Ectodermal cell (in vitro differentiated cells): ENCODE results near the gene CCDC181.
"Not testable (repeated sequence)": the region's sequence is repeated elsewhere in the genome, so short reads cannot be mapped to it uniquely, and the experiment has no call there.

Experiments
- H3K27ac ChIP-seq: 2 replicates; pipeline ENCODE4 v1.7.0; 2013; ENCODE audit warnings: mild to moderate bottlenecking, low read depth, low read length; ENCODE audit not compliant: insufficient read depth, poor library complexity, severe bottlenecking
- H3K27me3 ChIP-seq: 2 replicates; pipeline ENCODE4 v1.7.0; 2013; ENCODE audit warnings: mild to moderate bottlenecking, low read length; ENCODE audit not compliant: insufficient read depth, control insufficient read depth, poor library complexity, severe bottlenecking
- H3K36me3 ChIP-seq: one replicate; pipeline ENCODE4 v1.7.0; 2013; ENCODE audit warnings: low read length; ENCODE audit not compliant: control insufficient read depth, insufficient read depth
- H3K4me1 ChIP-seq: one replicate; pipeline ENCODE4 v1.7.0; 2013; ENCODE audit warnings: low read length; ENCODE audit not compliant: control insufficient read depth, insufficient read depth
- H3K4me3 ChIP-seq: 2 replicates; pipeline ENCODE4 v1.7.0; 2013; ENCODE audit warnings: low read depth, low read length, control low read depth; ENCODE audit not compliant: insufficient read depth
- H3K9me3 ChIP-seq: 2 replicates; pipeline ENCODE4 v1.7.0; 2013; ENCODE audit warnings: mild to moderate bottlenecking, low read length, moderate library complexity; ENCODE audit not compliant: control insufficient read depth
- WGBS, 2 experiments: methylation state at CpG; one replicate each; pipeline ENCODE4 v1.1.7; 2013; ENCODE audit warnings: missing lambda C conversion rate in 2 of 2; 5-methylcytosine and 5-hydroxymethylcytosine counted together

CCDC181 gene

DNA sequence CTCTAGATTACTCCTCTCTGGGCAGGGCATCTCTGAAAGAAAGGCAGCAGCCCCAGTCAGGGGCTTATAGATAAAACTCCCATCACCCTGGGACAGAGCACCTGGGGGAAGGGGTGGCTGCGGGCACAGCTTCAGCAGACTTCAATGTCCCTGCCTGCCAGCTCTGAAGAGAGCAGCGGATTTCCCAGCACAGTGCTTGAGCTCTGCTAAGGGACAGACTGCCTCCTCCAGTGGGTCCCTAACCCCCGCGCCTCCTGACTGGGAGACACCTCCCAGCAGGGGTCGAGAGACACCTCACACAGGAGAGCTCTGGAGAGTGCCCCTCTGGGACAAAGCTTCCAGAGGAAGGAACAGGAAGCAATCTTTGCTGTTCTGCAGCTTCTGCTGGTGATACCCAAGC lies 18.9 kb downstream of the CCDC181 start:
- not testable (repeated sequence) for H3K27me3 ChIP-seq, H3K36me3 ChIP-seq, H3K4me3 ChIP-seq, H3K4me1 ChIP-seq, H3K9me3 ChIP-seq, H3K27ac ChIP-seq
- WGBS, 2 experiments, result 93 to 97% methylated on average over 5 of the region's 5 CpGs

DNA sequence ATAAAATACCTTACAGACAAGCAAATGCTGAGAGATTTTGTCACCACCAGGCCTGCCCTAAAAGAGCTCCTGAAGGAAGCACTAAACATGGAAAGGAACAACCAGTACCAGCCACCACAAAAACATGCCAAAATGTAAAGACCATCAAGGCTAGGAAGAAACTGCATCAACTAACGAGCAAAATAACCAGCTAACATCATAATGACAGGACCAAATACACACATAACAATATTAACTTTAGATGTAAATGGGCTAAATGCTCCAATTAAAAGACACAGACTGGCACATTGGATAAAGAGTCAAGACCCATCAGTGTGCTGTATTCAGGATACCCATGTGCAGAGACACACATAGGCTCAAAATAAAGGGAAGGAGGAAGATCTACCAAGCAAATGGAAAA lies 24.7 kb downstream of the CCDC181 start:
- H3K27ac ChIP-seq, H3K9me3 ChIP-seq, H3K36me3 ChIP-seq, H3K4me1 ChIP-seq, H3K4me3 ChIP-seq, H3K27me3 ChIP-seq: not testable (repeated sequence)
- WGBS, 2 experiments, result no CpG with 5 or more reads among the region's 1 CpG

DNA sequence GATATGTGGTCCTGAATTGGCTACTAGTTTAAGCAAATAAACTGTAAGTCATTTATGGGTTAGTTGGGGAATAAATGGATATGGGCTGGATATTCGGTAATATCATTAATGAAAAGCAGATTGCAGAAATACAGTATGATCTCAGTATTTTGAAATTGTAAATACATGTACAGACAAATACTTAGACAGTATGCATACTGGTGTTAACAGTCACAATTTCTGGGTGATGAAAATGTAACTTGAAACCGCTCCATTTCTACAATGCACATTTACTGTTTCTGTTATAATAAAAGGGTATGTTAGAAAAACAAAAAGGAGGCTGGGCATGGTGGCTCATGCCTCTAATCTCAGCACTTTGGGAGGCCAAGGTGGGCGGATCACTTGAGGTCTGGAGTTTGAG lies 31.3 kb downstream of the CCDC181 start:
- H3K9me3 ChIP-seq, result no peaks in the 10 kb centered on the region
- H3K4me3 ChIP-seq, result no peak overlapping the region
- H3K36me3 ChIP-seq, result peaks cover 4% of the 10 kb centered on the region
- WGBS, 2 experiments, result 81 to 95% methylated on average over 2 of the region's 3 CpGs
- no peaks in the 10 kb centered on the region for H3K4me1 ChIP-seq
- H3K27me3 ChIP-seq, result no peaks in the 10 kb centered on the region
- no peak overlapping the region for H3K27ac ChIP-seq

DNA sequence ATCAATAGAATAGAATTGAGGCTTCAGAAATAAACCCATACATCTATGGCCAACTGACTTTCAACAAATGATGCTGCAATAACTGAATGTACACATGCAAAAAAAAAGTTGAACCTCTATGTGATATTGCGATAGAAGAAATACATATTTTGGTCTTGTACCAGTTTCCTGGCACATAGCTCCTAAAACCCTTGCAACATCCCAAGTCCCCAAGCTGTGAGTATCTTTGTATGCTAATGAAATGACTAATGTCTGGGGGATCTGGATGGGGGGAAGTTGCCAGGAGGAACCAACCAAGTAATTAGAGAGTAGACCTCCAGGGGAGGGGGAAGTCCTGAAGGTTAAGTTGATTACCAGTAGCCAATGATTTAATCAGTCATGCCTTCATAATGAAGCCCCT lies 34.9 kb downstream of the CCDC181 start:
- 100% methylated on average over 1 of the region's 1 CpG for WGBS, 2 experiments
- Histone ChIP-seq H3K4me3 (no peak overlapping the region), H3K36me3 (peaks cover 13% of the 10 kb centered on the region), H3K4me1 (no peaks in the 10 kb centered on the region), H3K9me3 (no peaks in the 10 kb centered on the region), H3K27me3 (no peaks in the 10 kb centered on the region), H3K27ac (no peak overlapping the region)

- no peaks in the 10 kb centered on the region for H3K4me1 ChIP-seq
- no peak overlapping the region for H3K4me3 ChIP-seq
- peaks cover 13% of the 10 kb centered on the region for H3K36me3 ChIP-seq
- H3K9me3 ChIP-seq, result no peaks in the 10 kb centered on the region
- H3K27me3 ChIP-seq, result no peaks in the 10 kb centered on the region
- no peak overlapping the region for H3K27ac ChIP-seq
Measured at GRCh38 chr1:169390303-169390702, 37.0 kb downstream of the CCDC181 start.

- H3K4me3 ChIP-seq, result no peak overlapping the region
- no peaks in the 10 kb centered on the region for H3K4me1 ChIP-seq
- H3K9me3 ChIP-seq, result no peaks in the 10 kb centered on the region
- H3K27ac ChIP-seq, result no peak overlapping the region
- no peaks in the 10 kb centered on the region for H3K27me3 ChIP-seq
- H3K36me3 ChIP-seq, result peaks cover 13% of the 10 kb centered on the region
Measured at GRCh38 chr1:169387399-169387798, 39.9 kb downstream of the CCDC181 start.

DNA sequence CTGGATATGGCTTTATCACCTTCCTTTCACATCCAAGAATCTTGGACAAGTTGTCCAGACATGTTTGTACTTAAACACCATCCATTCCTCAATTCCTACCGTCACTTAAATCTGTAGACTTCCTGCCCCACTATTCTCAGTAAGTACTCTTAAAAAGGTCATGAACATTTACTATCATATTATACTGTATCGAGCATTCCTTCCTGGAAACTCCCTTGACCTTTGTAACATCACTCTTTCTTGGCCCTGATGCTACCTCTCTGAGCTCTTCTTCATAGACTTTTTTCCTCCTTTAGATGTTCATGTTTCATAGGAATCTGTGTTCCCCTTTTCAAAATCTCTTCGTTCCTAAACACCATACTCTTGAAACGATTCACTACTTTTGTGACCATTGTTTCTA lies 43.8 kb downstream of the CCDC181 start:
- Histone ChIP-seq H3K9me3 (no peaks in the 10 kb centered on the region), H3K4me1 (no peaks in the 10 kb centered on the region), H3K27ac (no peak overlapping the region), H3K36me3 (no peaks in the 10 kb centered on the region), H3K4me3 (no peak overlapping the region), H3K27me3 (no peaks in the 10 kb centered on the region)
- 87 to 96% methylated on average over 3 to 4 of the region's 4 CpGs for WGBS, 2 experiments

DNA sequence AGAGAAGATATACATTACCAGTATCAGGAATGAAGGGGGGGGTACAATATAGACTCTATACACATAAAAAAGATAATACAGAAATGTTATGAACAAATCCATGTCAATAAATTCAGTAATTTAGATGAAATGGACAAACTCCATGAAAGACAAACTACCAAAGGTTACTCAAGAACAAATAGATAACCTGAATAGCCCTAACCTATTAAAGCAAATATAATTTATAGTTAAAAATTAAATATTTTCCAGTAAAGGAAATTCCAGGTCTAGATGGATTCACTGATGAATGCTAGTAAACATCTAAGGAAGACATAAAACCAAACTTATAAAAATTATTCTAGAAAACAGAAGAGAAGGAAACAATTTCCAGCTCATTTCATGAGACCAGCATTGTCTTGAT lies 46.1 kb downstream of the CCDC181 start:
- Histone ChIP-seq H3K27ac (no peak overlapping the region), H3K36me3 (peaks cover 9% of the 10 kb centered on the region), H3K4me1 (no peaks in the 10 kb centered on the region), H3K27me3 (no peaks in the 10 kb centered on the region), H3K9me3 (no peaks in the 10 kb centered on the region), H3K4me3 (no peak overlapping the region)

DNA sequence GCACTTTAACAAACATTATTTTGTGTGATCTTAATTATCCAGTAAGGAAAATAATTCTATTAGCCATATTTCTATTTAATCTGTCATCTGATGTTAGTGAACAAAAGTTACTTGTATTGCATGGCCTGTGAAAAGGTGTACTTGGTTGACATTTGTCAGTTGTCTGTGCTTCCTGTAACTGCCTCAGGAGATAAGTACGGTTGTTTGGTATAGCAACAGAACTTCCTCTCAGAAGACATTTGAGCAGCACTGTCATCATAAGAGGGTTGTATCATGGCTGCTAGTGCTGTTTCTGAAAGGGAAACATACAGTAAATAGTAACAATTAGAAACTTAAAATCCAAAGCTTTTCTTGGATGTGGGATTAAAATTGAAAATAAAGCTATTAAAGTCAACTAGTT lies 55.9 kb downstream of the CCDC181 start:
- WGBS, 2 experiments, result 89 to 100% methylated on average over 1 of the region's 1 CpG
- H3K36me3 ChIP-seq, result peaks cover 5% of the 10 kb centered on the region

DNA sequence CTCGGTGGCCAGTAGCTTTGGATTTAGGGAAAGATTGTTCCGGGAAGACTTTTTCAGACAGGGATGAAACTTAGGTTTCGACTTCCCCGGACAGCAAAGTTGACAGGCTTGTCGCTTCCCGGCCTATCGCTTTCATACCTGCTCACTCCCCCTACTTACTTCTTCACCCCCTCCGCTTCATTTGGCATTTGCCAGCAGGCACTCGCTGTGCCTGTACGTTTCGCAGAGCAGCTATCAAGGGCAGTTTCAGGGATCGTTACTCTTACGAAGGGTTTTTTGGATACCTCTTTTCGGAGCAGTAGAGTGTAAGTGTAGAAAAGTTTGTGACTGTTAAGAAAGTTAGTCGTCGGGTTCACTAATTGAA lies 58.9 kb downstream of the CCDC181 start:
- Histone ChIP-seq H3K36me3 (peaks cover 4% of the 10 kb centered on the region), H3K4me1 (peaks cover 3% of the 10 kb centered on the region), H3K9me3 (no peaks in the 10 kb centered on the region), H3K4me3 (peak overlapping the region; percentile 75), H3K27me3 (no peaks in the 10 kb centered on the region), H3K27ac (no peak overlapping the region)
- 0 to 1% methylated on average over 16 of the region's 16 CpGs for WGBS, 2 experiments

More for the DNA sequence above, 55.9 kb downstream of the CCDC181 start:
- no peak overlapping the region for H3K27ac ChIP-seq
- H3K27me3 ChIP-seq, result no peaks in the 10 kb centered on the region
- no peak overlapping the region for H3K4me3 ChIP-seq
- H3K9me3 ChIP-seq, result no peaks in the 10 kb centered on the region
- peaks cover 3% of the 10 kb centered on the region for H3K4me1 ChIP-seq

DNA sequence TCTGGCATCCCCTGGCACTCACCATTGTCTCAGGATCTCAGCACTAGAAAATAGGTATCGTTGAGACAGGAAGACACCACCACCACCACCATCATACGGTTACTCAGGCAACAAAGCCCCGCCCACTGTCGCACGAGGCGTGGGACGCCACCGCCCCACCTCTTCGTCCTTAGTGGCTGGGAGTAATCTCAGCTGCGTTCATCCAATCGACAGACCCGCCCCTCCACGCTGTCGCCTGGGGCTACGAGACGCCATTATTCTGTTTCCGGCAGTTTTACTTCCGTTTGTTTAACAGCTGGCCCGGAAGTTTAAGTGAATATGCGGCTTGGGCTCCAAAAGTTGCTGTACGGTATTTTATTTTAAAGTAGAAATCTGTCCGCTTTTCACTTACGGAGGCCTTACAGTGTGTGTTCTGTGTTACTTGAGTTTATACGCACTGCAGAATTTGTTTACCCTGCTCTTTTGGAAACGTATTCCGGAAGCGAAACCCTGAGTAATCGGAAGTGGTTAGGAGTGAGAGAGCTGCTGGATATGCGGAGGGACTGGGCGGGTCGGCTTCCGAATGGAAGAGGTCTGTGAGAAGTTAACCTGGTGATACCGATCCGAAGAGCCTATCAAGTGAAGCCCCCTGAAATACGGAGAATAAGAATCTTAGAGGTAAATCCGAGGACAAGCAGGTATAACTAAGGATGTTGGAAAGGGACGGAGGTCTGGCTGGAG lies 59.4 kb downstream of the CCDC181 start, which contains the start of the genes BLZF1 and NME7:
Gene BLZF1 (plus strand): TSS at position 510 of the 720 bp plus-strand sequence. CDS start 1,328 bp downstream, outside the sequence.
Gene NME7 (minus strand): TSS at position 112 of the 720 bp plus-strand sequence. CDS start 87 bp downstream, at position 25.
- WGBS, 2 experiments, result 0% methylated on average over 37 of the region's 37 CpGs
- Histone ChIP-seq H3K4me1 (peaks cover 3% of the 10 kb centered on the region), H3K4me3 (peak within 1 kb of the TSS; percentile 75), H3K27ac (no peak within 1 kb of the TSS), H3K9me3 (no peaks in the 10 kb centered on the region), H3K27me3 (no peaks in the 10 kb centered on the region), H3K36me3 (peaks cover 4% of the 10 kb centered on the region)
